Renal cortical epithelial cell (primary cell): ENCODE data around the gene NEURL4. TPM values are rescaled to one million over a fixed set of nuclear protein-coding genes. Genes with fewer than 3 reads are reported as not detected.
"Not testable (repeated sequence)": the region's sequence is repeated elsewhere in the genome, so short reads cannot be mapped to it uniquely, and the experiment has no call there.

Source experiments
- DNase-seq: peaks from one replicate; pipeline ENCODE4 v3.0.0-alpha.2; 2011; ENCODE audit warnings: low read depth
- total RNA-seq: library from RNA; depleted of rRNA; stranded (reverse); fragments of >200 nt; gene quantifications from 2 replicates; pipeline ENCODE4 v1.2.3, GENCODE V29; 2014

NEURL4 gene
- total RNA-seq, 1 donor from 2014 or later = 27.8 TPM

DNA sequence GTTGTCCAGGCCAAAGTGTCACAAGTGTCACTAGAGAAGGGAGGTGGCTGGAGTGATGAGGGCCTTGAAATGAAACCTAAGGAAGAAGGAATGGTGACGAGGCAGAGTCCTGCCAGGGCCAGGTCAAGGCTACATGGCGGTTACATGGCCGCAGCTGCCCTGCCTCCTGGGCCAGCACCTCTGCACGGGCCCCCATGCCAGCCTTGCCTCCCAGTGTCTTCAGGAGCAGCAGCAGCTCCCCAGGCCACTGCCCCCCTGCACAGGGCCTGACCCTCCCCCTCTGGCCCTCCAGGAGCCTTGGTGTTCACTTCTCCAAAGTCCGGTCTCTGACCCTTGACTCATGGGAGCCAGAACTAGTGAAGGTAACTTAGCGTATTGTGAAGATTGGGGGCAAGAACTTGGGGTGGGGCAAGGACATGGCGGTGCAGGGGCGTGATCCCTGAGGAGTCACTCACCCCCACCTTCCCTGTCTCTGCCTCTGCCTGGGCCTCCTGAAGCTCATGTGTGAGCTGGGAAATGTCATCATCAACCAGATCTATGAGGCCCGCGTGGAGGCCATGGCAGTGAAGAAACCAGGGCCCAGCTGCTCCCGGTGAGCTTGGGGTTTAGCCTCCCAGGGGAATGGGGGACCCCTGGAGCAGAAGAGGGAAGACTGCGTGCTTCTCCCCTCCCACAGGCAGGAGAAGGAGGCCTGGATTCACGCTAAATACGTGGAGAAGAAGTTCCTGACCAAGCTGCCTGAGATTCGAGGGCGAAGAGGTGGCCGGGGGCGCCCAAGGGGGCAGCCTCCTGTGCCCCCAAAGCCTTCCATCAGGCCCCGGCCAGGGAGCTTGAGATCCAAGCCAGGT, 18.7 kb upstream of the NEURL4 start:
- no peak for DNase-seq

DNA sequence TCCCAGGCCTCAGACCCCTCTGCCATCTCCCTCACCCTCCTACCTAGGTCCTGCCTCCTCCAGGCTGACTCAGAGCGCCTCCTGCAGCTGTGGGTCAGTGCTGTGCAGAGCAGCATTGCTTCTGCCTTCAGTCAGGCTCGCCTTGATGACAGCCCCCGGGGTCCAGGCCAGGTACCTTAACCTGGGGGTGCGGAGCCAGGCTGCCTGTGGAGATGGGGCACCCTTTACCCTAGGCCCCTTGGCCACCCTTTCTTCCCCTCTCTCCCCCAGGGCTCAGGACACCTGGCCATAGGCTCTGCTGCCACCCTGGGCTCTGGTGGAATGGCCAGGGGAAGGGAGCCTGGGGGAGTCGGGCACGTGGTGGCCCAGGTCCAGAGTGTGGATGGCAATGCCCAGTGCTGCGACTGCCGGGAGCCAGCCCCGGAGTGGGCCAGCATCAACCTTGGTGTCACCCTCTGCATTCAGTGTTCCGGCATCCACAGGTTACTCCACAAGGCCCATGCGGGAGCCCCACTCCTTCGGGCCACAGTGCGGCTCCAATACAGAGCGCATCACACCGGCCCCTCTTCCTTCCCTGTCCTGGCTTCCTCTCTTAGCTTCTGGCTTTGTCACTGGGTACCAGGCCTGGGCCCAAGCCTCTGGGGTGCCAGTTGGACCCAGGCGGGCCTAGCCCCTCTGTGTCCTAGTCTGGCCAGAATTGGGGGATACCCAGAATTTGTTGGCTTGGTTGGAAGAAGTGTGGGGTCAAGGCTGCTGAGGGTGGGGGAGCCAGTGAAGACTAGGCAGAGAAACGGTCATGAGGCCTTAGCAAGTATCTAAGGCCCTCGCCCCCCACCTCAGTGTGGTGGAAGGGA, 17.9 kb upstream of the NEURL4 start:
- no peak for DNase-seq

DNA sequence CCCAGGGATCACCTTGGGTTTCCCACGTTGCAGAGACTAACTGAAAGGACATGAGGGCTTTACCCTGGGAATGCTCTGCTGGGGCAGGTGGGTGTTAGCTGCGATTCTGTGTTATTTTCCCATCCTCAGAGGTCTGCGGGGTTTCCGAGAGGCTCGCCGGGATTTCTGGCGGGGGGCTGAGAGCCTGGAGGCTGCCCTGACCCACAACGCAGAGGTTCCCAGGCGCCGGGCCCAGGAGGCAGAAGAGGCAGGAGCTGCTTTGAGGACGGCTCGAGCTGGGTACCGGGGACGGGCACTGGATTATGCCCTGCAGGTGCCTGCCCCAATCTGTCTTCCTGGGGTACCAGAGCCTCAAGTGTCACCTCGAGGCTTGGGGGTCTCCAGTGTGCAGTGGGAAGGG, 14.1 kb upstream of the NEURL4 start:
- DNase-seq = no peak

DNA sequence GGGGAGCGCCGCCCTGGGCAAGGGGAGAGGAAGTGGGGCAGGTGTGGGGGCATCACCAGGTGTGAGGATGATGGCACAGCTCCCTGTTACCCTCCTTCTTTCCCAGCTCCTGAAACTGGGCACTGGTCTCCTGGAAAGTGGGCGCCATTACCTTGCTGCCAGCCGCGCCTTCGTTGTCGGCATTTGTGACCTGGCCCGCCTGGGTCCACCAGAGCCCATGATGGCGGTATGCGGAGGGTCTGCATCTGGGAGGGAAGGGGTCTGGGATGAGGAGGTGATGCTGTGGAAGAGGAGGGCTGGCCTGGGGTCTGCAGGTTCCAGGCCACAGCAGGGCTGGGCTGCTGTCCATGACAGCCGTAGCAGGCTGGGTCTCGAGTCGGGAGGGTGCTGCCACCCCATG, 12.7 kb upstream of the NEURL4 start:
- DNase-seq = no peak

DNA sequence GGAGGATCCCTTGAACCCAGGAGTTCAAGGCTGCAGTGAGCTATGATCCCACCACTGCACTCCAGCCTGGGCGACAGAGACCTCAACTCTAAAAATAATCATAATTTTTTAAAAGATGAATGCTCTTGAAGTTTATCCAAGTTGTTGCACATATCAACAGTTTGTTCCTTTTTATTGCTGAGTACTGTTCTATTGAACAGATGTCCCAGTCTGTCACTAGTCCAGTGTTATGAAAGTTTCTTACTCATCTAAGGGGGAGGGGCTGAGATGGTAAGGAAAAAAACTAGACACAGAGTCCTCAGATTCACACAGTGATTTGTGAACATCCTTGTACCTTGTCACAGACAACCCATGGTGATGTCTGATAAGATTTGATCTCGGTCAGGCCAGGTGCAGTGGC, 11.0 kb upstream of the NEURL4 start:
- no peak for DNase-seq

DNA sequence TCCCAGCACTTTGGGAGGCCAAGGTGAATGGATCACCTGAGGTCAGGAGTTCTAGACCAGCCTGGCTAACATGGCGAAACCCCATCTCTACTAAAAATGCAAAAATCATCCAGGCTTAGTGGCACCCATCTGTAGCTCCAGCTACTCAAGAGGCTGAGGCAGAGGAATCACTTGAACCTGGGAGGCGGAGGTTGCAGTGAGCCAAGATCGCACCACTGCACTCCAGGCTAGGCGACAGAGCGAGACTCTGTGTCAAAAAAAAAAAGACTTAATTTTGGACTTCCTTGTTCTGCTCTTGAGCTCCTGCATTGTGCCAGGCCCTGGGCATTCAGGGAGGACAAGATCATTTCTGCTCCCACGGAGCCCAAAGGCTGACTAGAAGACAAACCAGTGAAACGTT, 8.5 kb upstream of the NEURL4 start:
- DNase-seq = not testable (repeated sequence)

DNA sequence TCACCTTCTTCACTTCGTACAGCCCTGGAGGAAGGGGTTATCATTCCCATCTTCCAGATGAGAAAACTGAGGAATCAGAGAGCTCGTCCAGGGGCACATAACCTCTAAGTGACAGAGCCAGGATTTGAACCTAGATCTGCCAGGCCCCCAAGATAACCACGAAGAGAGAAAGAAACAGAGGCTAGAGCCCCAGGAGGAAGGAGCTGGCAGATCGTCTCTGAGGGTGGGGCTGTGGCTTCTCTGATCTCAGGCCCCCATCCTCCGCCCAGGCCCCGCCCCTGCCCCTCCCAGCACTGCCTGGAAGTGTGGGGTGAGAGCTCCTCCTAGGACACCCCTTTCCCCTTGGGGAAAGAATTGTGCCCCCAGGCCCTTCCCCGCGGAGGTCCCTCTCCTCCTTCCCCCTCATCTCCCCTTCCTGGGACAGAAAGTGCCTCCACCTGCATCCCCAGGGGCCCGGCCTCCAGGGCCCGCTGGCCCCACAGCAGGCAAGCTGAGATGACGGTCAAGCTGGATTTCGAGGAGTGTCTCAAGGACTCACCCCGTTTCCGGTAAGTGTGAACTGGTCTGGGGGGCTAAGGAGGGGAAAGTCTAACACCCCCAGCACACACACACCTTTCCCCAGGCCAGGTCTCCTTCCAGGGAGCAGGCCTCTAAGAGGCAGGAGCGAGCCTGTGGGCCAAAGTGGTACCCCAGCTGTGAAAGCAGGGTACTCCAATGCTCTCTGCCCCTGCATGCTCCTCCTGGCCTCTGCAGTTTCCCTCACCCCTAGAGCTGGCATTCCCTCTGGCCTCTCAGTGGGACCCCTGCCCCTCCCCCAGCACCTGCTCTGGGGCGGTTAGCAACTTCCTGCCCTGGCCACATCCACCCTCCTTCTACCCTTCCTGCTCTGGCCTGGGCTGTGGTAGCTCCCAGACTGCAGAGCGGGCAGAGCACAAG, 7.4 kb upstream of the NEURL4 start, which contains the start of gene ACAP1:
ACAP1 (plus strand) TSS at position 290 of the 936 bp plus-strand sequence; CDS start at position 496, 206 bp downstream.
- DNase-seq = no peak

DNA sequence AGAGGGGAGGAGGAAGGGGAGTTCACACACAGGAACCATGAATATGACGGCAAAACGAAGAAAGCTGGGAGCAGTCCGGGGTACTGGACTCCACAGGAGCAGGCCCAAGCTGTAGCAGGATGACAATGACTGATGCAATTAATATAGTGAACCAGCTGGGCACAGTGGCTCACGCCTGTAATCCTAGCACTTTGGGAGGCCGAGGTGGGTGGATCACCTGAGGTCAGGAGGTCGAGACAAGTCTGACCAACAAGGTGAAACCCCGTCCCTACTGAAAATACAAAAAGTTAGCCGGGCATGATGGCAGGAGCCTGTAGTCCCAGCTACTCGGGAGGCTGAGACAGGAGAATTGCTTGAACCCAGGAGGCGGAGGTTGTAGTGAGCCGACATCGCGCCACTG, 6.6 kb upstream of the NEURL4 start:
- not testable (repeated sequence) for DNase-seq

DNA sequence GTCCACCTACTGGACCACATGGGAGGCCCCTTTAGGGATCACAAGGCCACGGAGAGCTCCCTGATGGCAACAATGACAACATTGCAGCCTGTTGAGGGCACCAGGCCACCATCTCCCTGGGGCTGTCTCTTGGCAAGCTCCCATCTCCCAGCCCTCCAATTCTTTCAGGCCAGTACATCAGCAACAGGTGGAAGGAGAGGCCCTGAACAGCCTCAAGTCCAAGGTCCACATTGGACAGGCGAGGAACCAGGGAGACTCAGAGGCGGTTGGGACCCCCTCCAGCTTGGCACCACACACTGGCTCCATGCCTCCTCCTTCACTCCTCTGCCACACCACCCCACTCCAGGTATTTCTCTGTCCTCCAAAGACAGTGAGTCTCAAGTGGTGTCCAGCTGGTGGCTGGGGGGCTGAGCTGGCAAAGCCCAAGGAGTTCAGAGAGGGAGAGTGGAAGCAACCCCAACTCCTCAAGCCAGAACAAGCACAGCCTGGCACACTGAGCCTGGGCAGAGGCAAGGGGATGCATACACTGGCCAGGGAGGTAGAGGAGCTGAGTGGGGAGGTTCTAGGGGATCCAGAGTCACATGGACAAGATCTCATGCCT, 5.9 kb upstream of the NEURL4 start:
- no peak for DNase-seq

DNA sequence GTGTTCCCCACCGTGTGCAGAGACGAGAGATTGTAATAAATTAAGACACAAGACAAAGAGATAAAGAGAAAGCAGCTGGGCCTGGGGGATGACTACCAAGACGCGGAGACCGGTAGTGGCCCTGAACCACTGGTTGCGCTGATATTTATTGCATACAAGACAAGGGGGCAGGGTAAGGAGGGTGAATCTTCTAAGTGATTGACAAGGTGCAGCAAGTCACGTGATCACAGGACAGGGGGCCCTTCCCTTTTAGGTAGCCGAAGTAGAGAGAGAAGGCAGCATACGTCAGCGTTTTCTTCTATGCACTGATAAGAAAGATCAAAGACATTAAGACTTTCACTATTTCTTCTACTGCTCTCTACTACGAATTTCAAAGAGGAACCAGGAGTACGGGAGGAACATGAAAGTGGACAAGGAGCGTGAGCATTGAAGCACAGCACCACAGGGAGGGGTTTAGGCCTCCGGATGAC, 3.5 kb upstream of the NEURL4 start:
- DNase-seq = not testable (repeated sequence)

DNA sequence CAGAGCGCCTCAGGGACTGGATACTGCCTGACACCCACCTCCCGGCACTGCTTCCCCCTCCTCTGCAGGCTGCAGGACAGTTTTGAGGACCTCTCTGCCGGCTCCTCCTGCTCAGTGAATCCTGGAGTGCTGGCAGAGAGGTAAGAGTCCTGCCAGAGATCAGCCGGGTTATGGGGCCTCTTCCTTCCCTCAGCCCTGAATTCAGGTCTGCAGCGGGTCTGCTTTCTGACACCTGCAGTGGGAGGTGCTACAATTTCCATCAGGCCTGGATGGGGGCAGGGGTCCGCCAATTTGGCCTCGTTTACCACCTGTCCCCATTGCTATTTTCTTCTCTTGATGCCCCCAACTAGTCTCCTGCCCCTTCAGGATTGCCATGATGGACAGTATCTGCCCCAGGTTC, 3.0 kb upstream of the NEURL4 start:
- DNase-seq = no peak

DNA sequence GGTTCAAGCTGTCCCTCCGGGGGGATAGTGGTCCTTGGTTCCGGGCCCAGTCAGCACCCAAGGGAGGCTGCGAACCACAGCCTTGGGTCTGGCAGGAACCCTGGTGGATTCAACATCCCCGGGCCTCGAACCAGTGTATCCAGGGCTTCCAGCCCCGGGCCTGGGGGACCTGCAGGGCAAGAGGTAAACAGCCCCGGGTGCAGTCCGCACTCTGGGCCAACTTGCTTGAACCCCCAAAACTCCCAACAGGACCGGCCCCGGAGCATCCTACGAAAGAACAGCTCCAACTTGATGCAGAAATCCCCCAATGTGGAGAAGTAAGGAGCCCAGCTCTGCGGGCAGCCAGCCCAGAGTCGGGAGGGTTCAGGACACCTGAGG, 1.5 kb upstream of the NEURL4 start:
- DNase-seq = no peak

DNA sequence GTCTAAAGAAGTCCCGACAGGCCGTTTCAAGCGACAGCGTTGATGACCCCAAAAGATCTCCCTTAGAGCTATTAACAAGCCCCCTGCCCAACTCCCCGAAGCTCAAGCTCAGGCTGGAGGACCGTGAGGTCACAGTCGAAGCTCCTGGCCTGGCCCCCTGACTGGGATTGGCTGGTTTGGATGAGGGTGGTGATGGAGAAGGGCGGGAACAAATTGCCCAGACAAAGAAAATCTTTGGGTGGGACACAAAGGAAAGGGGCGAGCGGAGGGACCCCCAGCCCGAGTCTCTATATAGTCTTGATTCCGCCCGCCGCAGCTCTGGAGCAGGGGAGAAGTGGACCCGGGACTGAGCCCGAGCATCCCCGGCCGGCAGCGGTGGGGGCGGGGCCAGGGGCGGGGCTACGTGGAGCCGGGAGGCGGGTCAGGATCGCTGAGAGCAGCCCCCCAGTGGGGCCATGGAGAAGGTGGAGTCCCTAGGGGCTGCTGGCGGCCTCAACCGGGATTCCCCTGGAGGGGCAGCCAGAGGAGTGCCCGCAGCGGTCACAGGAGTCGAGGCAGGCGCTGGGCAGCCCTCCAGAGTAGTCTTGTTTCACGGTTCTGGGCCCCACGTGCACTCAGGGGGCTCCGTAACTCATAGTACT, 982 bp upstream of the NEURL4 start:
- DNase-seq = peak; percentile 68

DNA sequence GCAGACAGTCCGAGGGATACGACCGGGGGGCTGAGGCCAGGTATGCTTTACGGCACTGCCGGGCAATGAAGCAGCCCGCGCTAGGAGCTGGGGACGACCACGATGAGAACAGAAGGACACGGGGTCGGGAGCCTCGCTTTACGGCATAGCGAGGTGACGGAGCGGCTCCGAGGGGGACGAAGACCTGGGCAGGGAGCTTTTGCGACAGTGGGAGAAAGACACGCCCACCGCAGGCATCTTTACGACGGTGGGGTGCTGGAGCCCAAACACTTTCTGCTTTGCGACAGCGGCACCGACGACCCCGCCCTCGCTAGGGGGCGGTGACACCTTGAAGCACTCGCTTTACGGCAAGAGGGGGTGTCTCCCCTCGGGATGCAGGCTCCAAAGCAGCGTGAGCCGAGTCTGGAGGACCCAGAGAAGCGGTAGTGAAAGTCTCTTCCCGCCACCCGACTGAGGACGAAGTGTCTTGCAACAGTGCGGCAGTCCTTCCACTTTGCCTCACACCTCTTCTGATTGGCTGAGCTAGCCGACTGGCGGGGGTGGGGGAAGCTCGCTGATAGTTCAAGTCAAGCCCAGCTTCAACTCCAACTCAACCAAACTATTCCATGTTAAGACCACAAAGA, 350 bp upstream of the NEURL4 start:
- DNase-seq = peak; percentile 97

DNA sequence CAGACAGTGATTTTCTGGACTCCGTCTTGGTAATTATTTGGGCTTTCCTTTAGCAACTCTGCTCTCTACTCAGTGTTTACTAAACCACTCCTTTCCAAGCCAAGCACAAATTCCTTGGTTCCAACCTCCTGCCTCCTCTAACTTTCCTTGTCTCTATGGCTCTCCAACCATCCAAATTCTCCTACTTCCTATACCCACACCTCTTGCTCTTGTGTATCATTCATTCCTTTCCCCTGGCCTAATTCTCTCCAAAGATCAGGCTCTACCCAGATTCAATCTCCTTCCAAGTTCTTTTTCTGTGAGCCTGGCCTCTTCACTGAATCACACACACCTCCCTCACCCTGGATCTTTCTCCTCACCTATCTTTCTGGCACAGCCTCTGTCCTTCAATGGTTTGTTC, 1.1 kb downstream of the NEURL4 start:
- DNase-seq = no peak

DNA sequence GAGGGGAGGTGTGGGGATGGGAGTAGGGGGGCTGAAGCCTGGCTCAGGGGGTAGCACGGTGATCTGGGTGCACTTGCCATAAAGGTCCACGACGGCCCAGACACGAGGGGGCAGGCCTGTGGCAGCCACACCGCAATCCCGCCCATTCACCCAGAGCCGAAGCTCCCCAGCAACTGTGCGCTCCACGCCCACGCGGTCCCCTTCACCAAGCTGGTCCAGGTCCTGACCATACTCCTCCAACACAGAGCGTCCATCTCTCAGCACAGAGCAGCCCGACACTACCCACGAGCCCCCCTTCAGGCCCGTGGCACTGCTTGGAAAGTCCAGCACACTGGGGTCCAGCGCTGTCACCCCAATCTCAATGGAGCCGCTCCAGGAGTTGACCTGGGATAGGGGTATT, 1.6 kb downstream of the NEURL4 start:
- no peak for DNase-seq

DNA sequence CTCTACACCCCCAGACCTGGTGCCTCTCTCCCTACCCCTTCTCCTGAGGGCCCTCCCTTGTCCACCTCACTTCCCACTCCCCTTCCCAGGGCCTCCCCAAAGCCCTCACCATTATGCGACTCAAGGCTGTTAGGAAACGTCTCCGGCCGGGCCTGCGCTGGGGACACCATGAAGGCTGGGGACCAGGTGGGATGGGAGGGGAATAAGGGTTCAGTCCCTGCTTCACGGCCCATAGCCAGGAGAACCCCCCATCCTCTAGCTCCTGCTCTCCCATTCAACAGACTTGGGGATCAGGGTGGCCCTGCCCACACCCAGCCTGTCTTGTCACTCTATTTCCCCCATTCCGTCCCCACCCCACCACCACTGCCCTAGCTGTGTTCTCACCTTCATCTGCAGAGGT, 2.1 kb downstream of the NEURL4 start:
- no peak for DNase-seq

DNA sequence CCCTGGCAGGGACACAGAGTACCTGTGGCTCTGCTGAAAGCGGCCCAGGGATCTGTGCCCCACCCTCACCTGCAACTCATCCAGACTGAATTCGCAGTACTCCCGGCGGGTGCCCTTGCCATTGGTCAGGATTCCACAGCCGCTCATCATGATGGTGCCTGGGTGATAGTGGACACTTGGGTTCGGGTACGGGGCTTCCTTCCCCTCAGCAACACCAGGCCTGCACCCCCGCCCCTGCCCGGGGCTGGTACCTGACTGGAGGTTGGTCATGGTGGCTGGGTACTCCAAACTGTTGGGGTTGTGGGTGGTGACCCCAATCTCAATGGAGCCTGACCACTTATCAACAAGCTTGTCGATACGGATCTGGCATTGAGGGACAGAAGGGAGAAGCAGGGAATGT, 2.9 kb downstream of the NEURL4 start:
- DNase-seq = no peak

DNA sequence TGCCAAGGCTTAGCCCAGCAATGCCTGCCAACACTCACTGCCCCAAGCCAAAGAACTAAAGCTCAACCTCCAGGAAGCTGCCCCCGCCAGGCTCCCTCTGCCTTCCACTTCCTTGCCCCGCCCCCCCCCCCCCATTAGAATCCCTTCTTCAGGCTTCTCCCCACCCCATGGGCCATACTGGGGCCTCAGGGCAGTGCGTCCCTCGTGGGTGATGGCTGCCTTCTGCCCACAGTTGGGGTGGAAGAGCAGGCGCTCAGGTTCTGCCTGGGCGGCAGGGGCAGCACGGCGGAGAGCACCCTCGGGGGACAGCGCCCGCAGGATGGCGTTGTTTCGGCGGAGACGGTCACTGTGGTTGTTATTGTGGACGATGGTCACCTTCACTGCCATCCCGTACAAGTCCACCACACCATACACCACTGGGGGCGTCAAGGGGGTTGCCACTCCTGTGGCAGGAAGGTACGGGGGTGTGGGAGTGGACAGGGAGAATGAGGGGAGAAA, 4.1 kb downstream of the NEURL4 start:
- DNase-seq = no peak

DNA sequence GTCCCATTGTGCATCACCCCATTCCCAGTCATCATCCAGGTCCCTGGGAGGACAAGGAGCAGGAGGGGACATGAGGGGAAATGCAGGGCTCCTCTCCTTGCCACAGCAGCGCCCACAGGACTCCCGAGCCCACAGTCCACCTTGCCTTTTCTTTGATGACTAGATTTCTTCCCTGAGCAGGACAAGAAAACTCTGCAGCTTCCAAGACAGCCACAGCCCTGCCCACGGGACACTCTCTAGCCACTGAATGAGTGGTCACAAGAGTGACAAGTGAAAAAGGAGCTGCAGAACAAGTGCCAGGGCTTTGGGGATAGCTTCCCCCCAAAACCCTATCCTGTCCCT, 4.7 kb downstream of the NEURL4 start:
- no peak for DNase-seq
